Esophagus mucosa (tissue), 1 donor: ENCODE results near the gene DDA1. TPM values are rescaled to one million over a fixed set of nuclear protein-coding genes. Genes with fewer than 3 reads are reported as not detected.

Experiments
- ATAC-seq: fragments of 200-7000 bp; cut with Tn5 transposase; one replicate; pipeline ENCODE4 v1.9.1; 2020
- total RNA-seq: library from RNA; stranded (reverse); gene quantifications from one replicate; pipeline ENCODE4 v1.2.4, GENCODE V29; 2023
- donor health status: DM: yes; HTN: yes; CAD: no.

The DDA1 gene
- total RNA-seq, 1 donor from 2014 or later, result 21.5 TPM

DNA sequence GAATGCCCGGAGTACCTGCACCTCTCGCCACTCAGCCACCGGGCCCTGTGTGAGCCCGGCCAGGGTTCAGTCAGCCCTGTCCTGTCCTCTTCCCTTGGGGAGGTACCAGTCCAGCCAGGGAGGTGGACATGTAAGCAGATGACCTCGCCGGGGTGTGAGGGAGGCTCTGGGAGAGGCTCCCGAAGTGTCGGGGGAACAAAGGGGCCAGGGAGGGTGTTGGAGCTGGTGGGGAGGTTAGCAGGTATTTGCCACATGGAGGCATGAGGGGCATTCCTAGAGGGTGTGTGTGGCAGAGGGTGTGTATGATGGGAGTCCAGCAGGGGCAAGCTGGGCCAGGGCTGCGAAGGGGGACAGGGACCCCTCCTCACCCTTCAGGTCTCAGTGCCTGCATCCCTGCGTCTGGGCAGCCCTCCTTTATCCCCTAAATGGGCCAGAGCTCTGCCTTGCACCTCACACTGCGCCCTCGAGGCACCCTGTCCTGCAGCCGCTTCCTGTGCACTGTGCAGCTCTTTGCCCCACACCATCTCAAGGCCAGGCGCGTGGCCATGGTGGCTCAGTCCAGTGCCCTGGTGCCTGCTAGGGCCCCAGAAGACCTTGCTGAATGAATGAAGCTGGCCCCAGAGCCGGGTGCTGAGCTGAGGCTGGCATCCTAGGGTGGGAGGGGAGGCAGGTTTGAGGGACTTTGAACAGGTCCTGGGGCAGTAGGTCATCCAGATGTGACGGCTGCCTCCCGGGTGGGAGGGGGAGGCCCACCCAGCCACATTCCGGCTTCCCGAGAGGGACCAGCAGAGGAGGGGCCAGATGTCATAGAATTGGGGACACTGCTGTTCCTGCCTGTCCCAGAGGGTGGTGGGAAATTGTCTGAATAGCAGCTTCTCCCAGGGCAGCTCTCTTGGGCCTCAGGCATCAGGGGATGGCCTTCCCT, 3.1 kb downstream of the DDA1 start:
- ATAC-seq, result no peak

DNA sequence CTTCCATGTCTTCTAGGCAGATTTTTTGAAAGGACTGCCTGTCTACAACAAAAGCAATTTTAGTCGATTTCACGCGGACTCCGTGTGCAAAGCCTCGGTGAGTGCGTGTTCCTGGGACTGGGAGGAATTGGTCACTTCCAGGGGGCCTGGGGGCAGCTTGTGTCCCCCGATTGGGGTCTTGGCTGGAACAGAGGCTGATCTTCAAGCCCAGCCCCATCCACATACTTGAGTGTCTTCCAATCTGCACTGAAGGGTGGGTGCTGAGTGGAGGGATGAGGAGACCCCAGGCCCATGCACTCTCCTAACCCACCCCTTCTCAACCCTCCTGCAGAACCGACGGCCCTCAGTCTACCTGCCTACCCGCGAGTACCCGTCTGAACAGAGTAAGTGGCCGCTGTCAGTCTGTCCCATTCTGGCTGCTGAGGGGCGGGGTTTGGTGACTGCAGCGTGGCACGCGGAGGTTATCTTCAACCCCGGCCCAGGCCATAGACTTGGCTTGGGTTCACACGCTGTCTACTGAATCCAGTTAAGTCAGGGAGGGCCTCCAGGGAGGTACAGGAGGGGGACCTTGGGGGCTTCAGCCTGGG, 4.7 kb downstream of the DDA1 start:
- ATAC-seq, result no peak

DNA sequence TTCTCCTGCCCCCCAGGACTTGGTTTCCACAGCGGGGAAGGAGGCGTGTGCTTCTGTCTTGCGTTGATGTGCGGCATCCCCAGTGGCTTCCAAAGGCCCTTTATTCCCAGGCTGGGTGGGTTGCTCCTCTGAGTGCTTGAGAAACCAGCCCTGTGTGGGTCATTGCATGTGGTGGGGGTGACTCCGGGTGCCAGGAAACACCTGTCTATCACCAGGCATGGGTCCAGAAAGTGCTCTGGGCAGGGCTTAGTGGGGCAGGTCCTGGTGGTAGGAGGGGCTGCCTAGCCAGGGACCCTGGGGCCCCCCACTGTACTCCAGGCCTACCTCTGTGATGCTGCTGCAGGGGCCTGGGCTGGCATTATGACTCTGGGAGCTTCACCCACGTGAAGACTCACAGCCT, 9.6 kb downstream of the DDA1 start:
- ATAC-seq, result no peak

DNA sequence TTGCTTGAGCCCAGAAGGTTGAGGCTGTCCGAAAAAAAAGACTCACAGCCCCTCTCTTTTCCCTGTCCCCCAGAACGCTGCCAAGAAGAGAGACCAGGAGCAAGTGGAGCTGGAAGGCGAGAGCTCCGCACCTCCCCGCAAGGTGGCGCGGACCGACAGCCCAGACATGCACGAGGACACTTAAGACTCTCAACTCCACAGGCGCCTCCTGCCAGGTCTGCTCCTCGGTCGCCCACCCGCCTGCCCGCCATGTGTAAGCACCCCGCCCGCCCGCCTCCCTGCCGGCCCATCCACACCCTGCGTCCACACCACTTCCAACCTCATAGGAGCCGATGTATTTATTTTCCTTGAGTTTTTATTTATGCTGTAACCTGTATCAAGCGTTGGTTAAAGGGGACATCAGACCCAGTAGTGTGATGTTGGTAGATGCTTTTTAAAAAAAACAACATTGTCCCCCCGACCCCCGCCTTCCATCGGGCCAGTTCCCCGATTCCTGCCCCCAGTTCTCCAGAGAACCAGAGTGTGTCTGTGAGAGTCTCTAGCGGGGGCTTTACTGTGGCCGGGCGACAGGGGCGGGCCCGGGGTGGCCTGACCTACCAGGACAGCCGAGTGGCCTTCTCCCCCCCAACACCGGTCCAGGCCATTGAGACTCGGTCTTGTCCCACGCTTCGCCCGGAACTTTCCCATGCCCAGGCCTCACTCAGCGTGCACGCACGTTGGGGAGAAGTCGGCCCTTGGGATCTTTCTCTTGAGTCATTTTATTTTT, 10.3 kb downstream of the DDA1 start:
- ATAC-seq, result no peak

DNA sequence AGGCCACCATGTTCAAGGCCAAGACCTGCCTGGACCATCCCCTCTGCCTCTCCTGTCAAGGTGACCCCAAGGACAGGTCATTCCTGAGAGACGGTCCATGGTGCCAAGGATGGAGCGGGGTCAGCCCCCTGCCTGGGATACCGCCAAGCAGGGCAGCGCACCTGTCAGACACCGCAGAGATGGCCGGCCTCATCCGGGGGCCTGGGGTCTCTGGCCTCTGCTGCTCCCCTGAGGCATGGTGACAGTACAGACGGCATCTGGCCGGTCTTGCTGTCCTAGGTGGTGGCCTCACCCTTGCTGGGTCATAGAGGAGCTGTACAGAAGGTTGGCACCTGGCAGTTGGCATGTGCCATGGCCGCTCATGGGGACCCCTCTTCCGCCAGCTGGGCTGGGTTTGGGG, 11.1 kb downstream of the DDA1 start:
- ATAC-seq, result no peak

DNA sequence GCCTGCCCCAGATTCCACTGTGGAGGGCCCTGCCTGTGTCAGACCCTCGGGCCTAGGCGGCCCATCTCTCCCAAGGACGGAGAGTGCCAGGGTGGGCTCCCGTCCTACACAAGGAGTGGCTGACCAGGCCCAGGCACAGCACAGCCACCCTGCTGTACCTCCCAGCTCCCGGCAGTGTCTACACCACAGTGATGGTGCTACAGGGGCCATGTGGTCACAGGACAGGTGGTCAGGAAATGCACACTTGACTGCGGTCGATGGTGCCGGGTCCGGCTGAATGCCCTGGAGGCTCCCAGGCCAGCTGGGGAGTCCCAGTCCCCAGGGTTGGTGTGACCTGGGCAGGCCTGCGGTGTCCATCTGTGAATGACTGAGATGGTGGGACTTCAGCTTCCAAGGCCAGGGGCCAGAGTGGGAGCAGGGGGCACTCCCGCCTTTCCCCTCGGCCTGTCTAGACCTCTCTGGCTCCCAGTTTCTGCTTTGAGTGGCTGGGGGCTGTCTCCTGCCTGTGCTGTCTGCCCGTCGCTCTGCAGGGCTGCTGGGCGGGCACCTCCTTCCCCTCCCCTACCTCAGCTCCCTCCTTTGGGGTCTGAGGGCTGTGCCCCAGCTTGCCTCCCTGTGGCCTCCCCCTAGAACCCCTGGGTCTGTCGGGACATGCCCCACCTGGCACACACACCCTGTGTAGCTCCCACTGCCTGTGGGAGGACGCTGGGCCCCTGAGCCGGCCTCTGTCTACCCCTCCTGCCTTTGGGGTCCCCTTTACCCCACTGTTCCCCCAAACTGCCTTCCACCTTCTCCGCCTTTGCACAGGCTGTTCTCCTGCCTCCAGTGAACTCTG, 12.5 kb downstream of the DDA1 start:
- ATAC-seq, result no peak

DNA sequence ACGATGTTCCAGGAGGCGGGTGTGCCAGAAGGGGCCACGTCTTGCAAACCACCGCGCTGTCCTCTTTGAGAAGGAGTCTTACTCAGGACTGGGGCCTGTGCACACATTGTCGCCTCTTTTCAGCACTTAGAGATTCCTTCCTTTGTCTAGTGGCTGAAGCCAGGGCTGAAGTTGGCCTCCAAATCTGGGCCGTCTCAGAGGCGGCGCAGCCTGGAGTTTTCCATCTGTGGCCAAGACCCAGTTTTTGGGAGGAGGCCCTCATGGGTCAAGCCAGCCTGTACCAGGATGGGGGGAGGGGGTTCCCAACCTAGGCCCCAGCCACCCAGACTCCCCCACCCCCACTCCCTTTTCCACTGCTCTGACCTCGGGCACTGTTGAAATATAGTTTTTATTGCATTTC, 13.5 kb downstream of the DDA1 start:
- no peak for ATAC-seq

DNA sequence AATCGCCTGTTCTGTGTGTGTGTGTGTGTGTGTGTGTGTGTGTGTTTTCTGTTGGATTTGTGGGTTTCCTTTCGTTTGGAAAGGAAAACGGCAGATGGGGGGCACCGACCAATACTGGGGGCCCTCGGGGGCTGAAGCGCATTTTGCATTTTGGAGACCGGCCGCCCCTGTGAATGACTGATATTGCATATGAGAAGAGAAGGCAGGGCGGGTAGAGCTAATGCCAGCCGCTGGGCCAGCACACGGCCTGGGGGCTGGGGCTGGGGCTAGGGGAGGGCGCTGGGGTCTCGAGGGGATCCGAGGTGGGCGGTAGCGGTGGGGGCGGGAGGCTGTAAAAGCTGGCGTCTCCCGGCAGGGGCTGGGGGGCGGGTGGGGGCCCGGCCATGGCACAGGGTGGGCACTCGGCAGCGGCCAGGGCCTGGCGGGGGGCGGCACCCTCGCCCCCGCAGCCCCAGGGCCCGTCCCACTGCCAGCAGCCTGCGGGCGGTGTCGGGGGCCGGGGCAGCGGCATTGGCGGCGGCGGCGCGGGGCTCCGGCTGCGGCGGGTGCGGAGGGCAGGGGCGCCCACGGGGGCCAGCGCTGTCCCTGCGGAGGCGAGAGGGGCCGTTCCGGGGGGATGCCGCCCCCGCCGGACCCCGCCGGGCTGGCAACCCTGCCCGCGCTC, 14.1 kb downstream of the DDA1 start:
- no peak for ATAC-seq

DNA sequence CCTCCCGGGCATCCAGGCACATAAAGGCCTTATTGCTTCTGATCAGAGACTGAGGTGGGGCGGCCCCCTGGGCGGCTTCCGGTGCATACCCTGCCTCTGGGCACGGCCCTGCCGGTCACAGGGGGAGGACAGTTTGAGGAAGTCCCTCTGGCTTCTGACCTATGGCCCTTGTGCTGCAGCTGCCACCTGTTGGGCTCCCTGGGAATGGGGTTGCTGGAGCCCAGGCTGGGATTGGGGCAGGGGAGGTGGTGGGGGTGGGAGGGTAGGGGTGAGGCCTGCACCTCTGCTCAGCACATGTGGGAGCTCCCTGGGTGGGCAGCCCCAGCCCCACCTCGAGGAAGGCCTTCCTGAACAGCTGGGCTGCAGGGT, 14.6 kb downstream of the DDA1 start:
- ATAC-seq, result no peak

DNA sequence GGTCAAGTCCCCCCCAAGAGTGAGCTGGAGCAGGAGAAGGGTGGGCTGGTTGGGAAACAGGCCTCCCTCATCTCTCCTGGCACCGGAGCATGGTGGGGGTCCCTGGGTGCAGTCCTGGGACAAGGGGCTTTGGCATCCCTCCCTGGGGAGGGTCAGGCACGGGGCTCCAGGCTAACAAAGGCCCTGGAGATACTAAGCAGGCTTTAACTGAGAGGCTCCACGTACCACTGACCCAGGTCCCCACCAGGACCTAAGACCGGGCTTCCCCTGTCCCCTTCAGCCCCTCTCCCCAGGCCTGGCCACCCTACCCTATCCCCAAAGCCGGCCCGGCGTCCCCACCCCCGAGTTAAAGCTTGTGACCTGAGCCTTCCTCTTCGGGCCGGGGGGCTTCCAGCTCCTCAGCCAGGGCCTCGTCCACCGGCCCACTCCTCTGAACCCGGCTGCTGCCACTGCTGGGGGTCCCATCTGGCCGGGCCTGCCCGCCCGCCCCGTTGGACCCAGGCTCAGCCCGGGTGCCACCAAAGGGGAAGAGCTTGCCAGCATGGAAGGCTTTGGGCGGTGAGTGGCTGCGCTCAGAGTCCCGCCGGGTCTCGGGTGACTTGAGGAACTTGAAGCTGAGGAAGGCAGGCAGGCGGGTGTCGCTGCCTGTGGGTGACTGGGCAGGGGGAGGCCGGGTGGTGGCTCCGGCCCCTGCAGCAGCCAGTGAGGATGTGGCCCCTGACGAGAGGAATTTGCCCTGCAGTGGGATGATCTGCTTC, 15.2 kb downstream of the DDA1 start:
- no peak for ATAC-seq

DNA sequence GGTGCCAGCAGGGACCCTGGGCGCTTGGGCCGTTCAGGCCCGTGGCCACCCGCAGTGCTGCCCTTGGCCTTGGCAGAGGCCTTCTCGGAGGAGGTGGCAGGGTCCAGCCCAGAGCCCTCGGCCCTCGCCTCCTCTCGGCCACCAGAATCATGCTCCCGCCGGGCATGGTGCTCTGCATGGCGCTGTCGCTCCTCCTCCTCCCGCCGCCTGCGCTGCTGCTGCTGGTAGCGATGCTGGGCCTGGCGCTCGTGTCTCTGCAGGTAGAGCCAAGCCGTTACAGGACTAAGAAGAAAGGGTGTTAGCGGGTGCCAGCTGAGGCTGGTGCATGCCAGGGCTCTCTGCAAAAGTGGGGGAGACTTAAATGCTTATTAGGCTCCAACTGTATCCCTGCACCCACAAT, 15.8 kb downstream of the DDA1 start:
- ATAC-seq, result no peak

DNA sequence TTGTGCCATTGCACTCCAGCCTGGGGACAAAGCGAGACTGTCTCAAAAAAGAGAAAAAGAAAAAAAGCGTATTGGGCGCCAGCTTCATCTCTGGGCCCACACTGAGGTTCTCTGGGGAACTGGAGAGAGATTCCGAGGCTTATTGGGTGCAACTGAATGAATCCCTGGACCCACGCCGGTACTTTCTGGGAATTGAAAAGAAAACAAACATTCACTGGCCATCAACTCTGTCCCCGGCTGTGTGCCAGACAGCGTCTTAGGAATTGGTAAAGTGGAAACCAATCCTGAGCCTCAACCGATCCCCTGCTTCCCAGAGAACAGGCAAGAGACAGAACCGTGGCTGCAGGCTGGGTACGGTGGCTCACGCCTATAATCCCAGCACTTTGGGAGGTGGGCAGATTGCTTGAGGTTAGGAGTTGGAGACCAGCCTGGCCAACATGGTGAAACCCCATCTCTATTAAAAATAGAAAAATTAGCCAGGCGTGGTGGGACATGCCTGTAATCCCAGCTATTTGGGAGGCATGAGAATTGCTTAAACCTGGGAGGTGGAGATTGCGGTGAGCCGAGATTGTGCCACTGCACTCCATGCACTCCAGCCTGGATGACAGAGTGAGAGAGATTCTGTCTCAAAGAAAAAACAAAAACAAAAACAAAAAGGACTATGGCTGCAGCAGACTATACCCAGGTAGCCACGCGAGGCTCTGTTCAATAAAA, 16.7 kb downstream of the DDA1 start:
- ATAC-seq, result no peak

DNA sequence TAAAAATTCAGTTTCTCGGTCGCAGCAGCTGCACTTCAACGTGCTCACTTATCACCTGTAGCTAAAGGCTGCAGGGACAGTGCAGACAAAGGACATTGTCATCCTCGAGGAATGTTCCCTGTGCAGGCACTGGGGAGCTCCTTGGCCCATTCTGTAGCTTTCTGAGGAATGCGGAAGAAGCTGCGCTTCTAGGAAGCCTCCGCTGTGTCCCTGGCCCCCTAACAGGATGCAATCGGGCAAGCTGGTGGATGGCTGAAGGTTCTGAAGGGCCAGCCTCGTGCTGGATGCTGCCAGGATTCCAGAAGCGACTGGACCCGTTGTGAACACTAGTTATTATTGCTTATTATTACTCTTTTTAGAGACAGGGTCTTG, 17.2 kb downstream of the DDA1 start:
- no peak for ATAC-seq

DNA sequence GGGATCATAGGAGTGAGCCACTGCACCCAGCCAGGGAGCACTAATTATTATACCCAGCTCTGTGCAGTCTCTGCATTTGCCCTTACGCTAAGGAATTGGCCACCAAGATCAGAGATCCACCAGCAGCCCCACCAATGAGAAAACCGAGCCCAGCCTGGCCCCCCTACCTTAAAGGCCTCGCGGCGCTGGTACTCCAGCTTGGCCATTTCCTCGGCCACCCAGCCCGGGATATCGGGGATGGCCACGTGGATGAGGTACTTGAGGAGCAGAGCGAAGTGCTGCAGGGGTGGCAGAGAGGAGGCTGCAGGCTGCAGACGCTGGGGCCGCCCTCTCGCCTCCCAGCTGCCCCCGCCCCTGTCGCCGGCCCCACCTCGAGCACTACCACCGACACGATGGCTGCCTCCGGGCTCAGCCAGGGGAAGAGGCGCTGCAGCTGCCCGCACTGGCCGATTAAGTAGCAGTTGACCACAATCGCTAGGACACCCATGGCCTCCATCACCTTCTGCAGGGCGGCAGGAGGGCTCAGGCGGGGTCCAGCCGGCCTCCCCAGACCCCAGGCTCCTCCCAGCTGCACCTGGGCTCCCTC, 17.8 kb downstream of the DDA1 start:
- no peak for ATAC-seq

DNA sequence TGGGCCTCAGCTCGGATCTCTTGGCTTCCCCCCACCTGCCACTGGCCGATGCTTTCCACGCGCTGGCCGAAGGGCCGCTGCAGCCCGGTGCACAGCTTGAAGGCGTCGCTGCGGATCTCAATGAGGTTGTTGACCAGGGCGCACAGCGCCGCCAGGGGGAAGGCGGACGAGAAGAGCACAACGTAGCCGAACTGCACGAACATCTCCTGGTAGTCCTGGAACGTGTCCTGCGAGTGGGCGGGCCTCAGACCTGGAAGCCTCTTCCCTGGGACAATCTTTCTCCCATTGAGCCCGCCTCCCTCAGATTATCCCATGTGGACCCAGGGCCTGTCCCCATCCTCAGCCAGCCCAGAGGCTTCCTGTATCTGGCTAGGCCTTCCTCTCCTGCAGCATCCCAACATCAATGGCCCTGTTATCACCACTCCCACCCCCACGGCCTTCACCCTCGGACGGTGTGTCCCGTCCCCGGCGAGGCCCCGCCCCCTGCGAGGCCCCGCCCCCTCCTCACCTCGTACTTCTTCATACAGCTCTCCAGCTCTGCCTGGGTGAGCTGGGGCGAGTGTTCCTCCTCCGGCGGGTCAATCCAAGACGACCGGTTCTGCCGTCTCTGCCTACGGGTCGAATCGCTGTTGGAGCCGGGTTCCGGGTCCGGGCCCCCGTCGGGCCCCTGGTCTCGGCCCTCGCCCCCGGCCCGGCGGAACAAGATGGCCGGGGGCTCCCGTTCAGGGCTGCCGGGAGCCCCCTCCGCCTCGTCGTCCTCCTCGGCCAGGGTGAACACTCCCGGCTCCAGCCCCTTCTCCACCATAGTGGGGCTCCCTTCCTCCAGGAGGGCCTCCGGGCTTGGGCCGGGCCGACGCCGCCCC, 18.5 kb downstream of the DDA1 start:
- ATAC-seq, result peak; percentile 67

DNA sequence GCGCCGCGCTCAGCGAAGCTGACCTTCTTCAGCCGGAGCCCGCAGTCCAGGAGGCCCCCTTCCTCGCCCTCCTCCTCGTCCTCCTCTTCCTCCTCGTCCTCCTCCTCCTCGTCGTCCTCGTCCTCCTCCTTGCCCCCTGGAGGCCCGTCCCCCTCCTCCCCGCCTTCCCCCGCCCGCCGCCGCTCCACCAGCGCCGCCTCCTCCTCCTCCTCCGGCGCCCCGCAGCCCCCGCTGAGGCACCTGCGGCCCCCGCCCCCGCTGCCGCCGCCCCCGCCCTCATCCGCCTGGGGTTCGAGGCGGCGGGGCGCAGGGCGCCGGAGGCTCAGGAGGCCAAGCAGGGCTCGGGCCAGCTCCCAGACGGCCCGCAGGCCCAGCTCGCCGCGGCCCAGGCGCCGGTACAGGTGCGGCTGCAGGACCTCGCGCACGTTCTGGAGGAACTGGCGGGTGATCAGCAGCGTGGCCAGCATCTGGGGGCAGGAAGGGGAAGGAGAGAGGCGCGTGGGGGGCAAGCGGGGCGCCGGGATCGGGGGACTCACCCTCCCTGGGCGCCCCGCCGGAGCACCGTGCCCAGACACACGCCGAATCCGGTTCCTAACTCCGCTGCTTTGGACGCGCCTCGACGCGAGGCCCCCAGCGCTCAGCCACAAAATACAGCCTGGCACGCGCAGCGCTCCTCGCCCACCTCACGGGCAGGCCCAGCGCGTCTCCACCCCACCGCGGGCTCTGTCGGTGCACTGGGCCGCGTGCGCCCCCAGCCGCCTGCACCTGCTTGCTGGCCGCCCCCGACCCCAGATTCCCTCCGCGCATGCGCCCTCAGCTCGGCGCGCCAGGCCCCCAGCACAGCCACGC, 19.4 kb downstream of the DDA1 start:
- ATAC-seq, result no peak

DNA sequence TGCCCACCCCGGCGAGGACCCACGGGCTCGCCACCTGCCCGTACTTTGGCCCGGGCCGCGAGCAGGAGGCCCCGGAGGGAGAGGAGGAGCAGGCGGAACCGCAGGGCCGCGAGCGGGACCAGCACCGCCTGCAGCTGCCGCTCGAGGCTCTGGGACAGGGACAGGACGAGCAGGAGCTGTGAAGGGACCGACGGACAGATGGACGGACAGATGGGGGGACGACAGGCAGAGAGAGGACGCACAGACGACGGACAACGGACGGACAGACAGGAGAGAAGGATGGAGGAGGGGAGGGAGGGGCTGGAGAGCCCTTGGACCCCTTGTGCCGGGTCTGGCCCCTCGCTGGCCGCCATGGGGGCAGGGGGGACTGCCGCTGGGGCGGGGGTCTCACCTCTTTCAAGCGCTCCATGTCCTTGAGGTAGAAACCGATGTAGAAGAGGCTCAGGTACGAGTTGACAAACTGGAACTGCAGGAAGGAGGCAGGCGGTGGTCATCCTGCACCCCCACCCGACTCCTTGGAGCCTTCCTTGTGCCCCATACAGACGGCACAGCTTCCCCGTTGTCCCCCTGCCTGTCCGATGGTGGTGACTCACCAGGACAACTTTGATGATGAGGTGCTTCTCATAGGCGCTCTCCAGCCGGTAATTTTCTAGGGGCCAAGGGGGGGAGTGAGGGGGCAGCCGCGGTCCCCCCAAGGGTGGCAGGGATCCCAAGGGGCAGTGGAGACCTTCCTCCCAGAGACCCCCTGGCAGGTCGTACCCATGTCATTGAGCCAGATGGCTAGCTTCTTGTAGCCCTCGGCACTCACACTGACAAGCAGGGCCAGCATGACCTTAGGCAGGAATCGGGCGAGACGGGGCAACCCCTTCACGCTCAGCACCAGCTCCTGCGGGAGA, 20.3 kb downstream of the DDA1 start:
- ATAC-seq, result no peak
